Testis (tissue), 2 donors: Measurements from ENCODE around the gene PDE6B.

Experiments
- CTCF ChIP-seq, 3 experiments: fragments of 450-650 bp in 2 of 3; fragments of 200-600 bp in 1 of 3; sonication (generic) in 1 of 3; IDR thresholded peaks; one replicate each; pipeline ENCODE4 v1.5.1; 2016 to 2019; ENCODE audit warnings: antibody characterized with exemption in 3 of 3, mild to moderate bottlenecking in 2 of 3, moderate library complexity in 1 of 3
- POLR2A ChIP-seq: fragments of 450-650 bp; IDR thresholded peaks from one replicate; pipeline ENCODE4 v1.6.1; 2017; ENCODE audit warnings: antibody characterized with exemption, mild to moderate bottlenecking, moderate library complexity

DNA sequence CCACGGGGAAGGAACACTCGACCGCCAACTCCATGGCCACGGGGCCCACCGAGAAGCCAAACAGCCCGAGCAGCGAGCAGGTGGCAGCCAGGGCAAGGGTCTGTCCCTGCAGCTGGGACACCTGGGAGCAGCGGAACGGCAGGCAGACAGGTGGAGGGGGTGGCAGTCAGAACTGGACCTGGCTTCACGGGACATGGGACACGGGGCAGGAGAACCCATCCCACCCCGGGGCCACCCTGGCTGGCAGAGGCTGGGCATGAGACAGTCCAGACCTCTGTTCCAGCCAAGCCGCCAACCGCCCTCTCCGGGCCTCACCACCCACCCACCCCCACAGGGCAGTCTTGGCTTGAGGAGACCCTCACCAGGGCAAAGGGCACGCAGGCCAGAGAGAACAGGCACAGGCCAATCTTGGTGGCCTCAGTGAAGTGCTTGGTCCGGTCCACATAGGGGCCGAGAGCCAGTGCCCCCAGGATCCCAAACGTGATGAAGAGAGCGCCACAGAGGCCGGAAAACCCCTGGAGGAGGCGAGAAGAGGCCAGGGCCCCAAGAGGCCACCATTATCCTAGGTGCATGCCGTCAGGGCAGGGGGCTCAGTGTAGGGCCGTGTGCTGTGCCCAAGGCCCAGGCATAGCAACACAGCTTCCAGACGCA lies 58.0 kb downstream of the PDE6B start:
- TF ChIP-seq CTCF (IDR thresholded peaks at IDR 0.05) (no peak), POLR2A (no peak)
